ENCODE data around the gene LIMK2.
A peak's percentile ranks its signal among the peaks of the same experiment; 100 is the strongest.
"Not testable (repeated sequence)": the region's sequence is repeated elsewhere in the genome, so short reads cannot be mapped to it uniquely, and the experiment has no call there.

LIMK2 gene

GRCh38 chr22:31211862-31212730, at the start of gene LIMK2:
Gene LIMK2, plus strand, starts transcription at chr22:31212298. Its CDS starts 111 bp downstream, at chr22:31212409.
- peak; percentile 95 for DNase-seq

- no peak for DNase-seq
Observed at GRCh38 chr22:31170971-31171370, 41.1 kb upstream of the LIMK2 start.

GRCh38 chr22:31171734-31172133, 40.4 kb upstream of the LIMK2 start:
- DNase-seq = peak in 1 of 2 donors; percentile 31

GRCh38 chr22:31173386-31174145, 38.5 kb upstream of the LIMK2 start:
- no peak for DNase-seq

- no peak for DNase-seq
Observed at GRCh38 chr22:31176923-31177322, 35.2 kb upstream of the LIMK2 start.

GRCh38 chr22:31177420-31178162, 34.5 kb upstream of the LIMK2 start:
- no peak for DNase-seq

- DNase-seq = no peak
Observed at GRCh38 chr22:31178859-31179258, 33.2 kb upstream of the LIMK2 start.

- DNase-seq = no peak
Observed at GRCh38 chr22:31179345-31179744, 32.8 kb upstream of the LIMK2 start.

- no peak for DNase-seq
Observed at GRCh38 chr22:31184015-31184414, 28.1 kb upstream of the LIMK2 start.

- DNase-seq = no peak
Observed at GRCh38 chr22:31185056-31185455, 27.0 kb upstream of the LIMK2 start.

GRCh38 chr22:31187627-31188026, 24.5 kb upstream of the LIMK2 start:
- DNase-seq = no peak

GRCh38 chr22:31192513-31192912, 19.6 kb upstream of the LIMK2 start:
- no peak for DNase-seq

GRCh38 chr22:31193092-31193491, 19.0 kb upstream of the LIMK2 start:
- DNase-seq = no peak

- DNase-seq = not testable (repeated sequence)
Observed at GRCh38 chr22:31194681-31195080, 17.4 kb upstream of the LIMK2 start.

- DNase-seq = peak in 1 of 2 donors; percentile 3
Observed at GRCh38 chr22:31199187-31199586, 12.9 kb upstream of the LIMK2 start.

- DNase-seq = not testable (repeated sequence)
Observed at GRCh38 chr22:31204352-31204984, 7.6 kb upstream of the LIMK2 start.

- not testable (repeated sequence) for DNase-seq
Observed at GRCh38 chr22:31205059-31205458, 7.0 kb upstream of the LIMK2 start.

- not testable (repeated sequence) for DNase-seq
Observed at GRCh38 chr22:31206460-31206859, 5.6 kb upstream of the LIMK2 start.

- no peak for DNase-seq
Observed at GRCh38 chr22:31206896-31207687, 5.0 kb upstream of the LIMK2 start.

- DNase-seq = peak; percentile 35 to 47
Observed at GRCh38 chr22:31210556-31211421, 1.3 kb upstream of the LIMK2 start.

- DNase-seq = no peak
Observed at GRCh38 chr22:31211482-31211861, 626 bp upstream of the LIMK2 start.
